HG02870 (cell line): ENCODE data around the gene GOLGA8K.
"Not testable (repeated sequence)": the region's sequence is repeated elsewhere in the genome, so short reads cannot be mapped to it uniquely, and the experiment has no call there.

Experiments used
- ATAC-seq: cut with Tn5 transposase; IDR thresholded peaks from one replicate; pipeline ENCODE4 v1.9.1; 2021; ENCODE audit warnings: mild to moderate bottlenecking, moderate library complexity; ENCODE audit not compliant: unreplicated experiment

Gene GOLGA8K

DNA sequence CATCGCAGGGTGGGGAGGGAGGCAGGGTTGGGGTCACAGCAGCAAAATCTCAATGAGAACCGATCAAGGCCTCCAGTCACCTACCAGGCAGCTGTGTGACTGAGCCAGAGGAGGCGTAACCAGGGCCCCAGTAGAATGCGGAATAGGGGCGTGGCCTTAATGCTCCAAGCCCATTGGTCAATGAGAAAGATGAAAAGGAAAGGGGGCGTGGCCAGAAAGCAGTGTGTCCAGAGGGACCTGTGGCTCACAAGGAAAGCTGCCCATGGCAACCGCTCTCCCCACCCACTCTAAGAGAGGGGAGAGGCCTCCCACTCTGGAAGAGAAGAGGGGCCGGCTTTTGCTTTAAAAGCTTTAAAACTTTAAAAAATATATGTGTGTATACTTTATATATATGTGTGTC is at the start of gene GOLGA8K:
TSS of gene GOLGA8K (minus strand) at position 101 of the 400 bp plus-strand sequence. CDS start at position 3, 98 bp downstream.
- not testable (repeated sequence) for ATAC-seq

- ATAC-seq, result not testable (repeated sequence)
Observed at GRCh38 chr15:32440445-32440977, 37.4 kb upstream of the GOLGA8K start.

GRCh38 chr15:32434102-32434963 is 31.2 kb upstream of the GOLGA8K start:
- not testable (repeated sequence) for ATAC-seq

GRCh38 chr15:32427635-32428034 is 24.5 kb upstream of the GOLGA8K start:
- not testable (repeated sequence) for ATAC-seq

GRCh38 chr15:32426511-32426910 is 23.4 kb upstream of the GOLGA8K start:
- not testable (repeated sequence) for ATAC-seq

- ATAC-seq, result not testable (repeated sequence)
Observed at GRCh38 chr15:32407903-32408302, 4.8 kb upstream of the GOLGA8K start.

DNA sequence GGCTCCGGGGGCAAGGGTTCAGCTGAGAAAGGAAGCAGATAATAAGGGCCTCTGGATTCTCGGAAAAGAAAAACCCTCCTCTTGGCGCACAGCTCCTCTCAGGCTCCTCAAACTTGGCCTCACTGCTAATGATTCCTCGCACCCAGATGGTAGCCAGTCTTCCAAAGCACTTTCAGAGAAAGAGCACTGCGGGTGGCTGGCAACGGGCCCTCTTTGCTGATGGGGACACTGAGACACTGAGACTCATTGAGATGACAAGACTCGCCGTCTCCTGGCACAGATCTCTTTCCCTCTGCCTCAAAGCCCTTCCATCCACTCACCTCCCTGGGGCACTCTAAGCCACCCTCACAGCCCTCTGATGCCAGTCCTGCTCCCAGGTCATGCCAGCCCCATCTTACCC is 6.6 kb downstream of the GOLGA8K start:
- not testable (repeated sequence) for ATAC-seq

DNA sequence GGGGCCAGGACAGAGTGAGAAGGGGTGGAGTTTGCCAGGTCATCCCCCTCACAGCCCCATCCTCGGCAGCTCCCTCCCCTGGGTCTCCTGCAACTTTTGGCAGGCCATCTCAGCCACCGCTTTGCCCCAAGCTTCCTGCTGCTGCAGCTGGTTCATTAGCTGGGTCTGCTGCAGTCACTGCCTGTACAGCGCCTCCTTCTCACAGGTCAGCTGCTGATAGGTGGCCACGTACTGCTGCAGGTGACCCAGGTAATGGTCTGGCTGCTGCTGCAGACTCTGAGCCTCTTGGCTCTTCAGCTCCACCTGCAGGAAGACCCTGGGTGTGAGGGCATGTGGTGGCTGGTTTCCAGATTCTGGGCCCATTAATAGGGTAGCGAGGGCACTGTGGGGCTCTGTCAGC is 8.3 kb downstream of the GOLGA8K start:
- ATAC-seq, result not testable (repeated sequence)

DNA sequence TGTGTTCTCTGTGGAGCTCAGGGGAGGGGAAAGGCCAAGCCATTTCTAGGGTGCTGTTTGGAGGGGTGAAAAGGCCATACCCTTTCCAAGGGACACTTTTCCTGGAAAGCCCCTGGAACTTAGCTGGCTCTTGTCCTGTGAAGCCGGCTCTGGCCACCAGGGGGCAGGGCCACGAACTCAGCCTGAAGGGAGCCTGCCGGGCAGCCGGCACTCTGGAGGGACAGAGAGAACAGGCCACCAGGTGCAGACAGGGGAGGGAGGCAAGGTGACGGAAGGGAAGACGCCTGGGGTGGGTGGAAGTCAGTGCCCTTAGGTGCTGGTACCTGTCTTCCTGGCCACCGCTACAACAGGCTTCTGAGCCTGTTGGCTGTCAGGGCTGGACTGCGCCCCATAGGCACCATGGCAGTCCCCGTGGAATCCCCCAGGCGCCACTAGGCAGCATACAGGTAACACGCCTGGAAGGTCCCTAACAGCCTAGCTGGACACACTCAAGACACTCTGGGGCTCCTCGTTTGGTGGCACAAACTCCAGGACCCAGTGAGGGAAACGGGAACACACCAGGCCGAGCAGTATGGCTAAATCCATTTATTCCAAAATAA is 14.9 kb downstream of the GOLGA8K start:
- not testable (repeated sequence) for ATAC-seq

DNA sequence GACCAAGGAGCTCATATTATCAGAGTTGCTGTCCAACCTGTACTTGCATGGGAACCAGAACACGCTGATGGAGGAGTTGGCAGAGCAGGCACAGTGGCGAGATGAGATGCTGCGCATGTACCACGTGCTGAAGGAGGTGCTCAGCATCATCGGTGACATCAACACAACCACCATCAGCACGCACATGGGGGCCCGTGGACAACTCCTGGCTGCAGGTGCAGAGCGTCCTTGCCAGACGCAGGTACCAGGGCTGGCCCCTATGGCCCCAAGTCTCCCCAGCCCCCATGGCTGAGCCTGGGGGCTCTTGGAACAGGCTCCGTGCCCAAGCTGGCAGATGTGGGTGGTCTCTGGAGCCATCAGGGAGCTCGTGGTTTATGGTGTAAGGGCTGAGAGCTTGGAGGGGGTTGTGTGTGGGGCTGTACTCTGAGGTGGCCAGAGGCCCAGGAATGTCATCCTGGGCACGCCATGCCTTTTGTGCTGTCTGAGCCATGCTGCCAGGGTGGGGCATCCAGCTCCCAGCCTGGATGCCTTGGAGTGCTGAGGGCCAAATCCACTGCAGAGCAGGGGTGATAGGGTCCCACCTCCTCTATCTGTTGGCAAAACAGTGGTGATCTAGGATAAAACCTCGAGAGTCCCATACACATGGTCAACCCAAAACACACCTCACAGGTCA is 17.1 kb downstream of the GOLGA8K start:
- ATAC-seq, result not testable (repeated sequence)

DNA sequence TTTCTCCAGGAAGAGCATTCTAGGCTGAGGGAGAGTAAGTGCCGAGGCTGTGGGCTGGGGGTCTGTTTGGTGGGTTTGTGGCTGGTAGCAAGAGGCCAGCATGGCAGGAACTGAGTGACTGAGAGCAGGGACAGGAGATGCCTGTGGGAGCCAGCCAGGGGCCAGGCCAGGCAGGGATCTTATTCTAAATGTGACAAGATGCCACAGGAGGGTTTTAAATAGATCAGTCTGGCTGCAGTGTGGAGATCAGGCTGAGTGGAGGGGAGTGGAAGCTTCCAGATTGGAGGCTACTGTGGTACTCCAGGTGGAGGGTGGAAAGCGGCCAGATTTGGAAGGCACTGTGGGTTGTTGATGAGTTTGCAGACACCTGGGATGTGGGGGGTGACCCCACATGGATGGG is 28.9 kb downstream of the GOLGA8K start:
- not testable (repeated sequence) for ATAC-seq

DNA sequence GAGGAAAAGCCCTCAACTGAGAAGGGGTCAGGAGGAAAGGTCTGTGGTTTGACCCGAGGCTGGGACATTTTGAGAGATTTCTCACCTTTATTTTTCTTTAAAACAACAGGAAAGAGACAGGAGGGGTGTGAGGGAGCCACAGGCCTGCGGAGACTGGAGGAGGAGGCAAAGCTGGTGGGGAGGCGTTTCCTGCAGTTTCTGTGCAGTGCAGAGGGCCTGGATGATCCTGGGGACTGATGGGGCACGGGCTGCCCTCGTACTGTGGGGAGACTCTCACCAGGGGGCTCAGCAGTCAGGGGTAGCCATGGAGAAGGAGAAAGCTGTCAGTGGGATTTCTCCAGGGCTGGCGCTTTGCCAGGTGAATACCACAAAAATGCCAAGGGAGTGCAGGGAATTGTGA is 29.4 kb downstream of the GOLGA8K start:
- ATAC-seq, result not testable (repeated sequence)

GRCh38 chr15:32372075-32372474 is 31.0 kb downstream of the GOLGA8K start:
- ATAC-seq, result not testable (repeated sequence)

GRCh38 chr15:32370526-32370925 is 32.6 kb downstream of the GOLGA8K start:
- ATAC-seq, result not testable (repeated sequence)

GRCh38 chr15:32370064-32370463 is 33.0 kb downstream of the GOLGA8K start:
- not testable (repeated sequence) for ATAC-seq

- not testable (repeated sequence) for ATAC-seq
Observed at GRCh38 chr15:32366492-32366891, 36.6 kb downstream of the GOLGA8K start.

GRCh38 chr15:32365955-32366354 is 37.1 kb downstream of the GOLGA8K start:
- ATAC-seq, result not testable (repeated sequence)

DNA sequence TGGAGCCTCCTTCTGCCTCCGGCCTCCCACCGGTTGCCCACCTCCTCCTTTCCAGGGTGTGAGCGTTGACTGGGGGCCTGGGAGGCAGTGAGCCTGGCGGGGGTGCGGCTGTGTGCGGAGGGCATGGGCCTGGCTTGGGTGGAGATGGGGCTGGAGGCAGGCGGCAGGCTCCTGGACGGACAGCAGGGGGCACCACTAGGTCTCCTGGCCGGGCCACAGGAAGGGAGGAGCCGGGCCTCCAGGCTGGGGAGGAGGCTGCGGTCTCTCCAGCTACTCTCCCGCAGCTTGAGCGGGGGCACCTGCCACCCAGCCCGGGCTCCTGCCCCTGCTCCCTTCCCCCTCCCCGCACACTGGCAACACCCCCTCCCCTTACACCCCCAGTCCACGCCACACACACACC is 38.1 kb downstream of the GOLGA8K start:
- not testable (repeated sequence) for ATAC-seq

DNA sequence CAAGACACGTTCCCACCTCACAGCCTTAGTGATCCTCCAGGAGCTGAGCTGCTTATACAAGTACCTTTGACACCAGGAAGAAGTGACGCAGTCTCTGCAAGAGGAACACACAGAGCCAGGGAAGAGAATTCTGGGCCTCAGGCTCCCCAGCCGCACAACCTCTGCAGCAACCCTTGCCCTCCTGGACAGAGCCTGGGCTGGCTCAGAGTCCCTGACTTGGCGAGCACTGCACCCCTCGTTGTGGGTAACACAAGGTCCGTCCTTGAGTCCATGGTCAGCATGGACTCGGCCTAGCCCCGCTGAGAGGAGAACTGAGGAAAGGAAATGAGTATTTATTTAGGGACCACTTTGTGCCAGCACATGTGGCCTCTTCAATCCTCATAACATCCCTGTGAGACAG is 39.6 kb downstream of the GOLGA8K start:
- ATAC-seq, result not testable (repeated sequence)

DNA sequence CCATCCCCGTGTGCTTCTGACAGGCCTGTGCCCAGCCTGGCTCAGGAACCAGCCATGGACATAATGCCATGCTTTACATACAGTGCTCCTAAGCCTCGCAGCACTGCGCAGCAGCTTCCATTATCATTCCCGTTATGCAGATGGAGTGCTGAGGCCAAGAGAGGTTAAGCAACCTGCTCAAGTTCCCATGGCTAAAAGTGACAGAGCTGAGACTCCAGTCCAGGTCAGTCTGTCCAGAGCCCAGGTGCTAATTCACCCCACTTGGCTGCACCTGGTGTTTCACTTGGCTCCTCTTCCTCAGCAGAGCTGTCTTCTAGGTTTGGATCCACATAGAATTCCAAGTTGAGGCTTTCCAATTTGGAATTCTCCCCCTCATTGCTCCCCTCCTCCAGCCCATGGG is 41.4 kb downstream of the GOLGA8K start:
- ATAC-seq, result not testable (repeated sequence)

- ATAC-seq, result not testable (repeated sequence)
Observed at GRCh38 chr15:32358462-32358861, 44.6 kb downstream of the GOLGA8K start.
